ENCODE measurements around the gene VEGFD. TPM values are rescaled to one million over a fixed set of nuclear protein-coding genes. Genes with fewer than 3 reads are reported as not detected.

The VEGFD gene
- total RNA-seq, 1 donor from 2014 or later: 0.17 TPM

GRCh38 chrX:15299941-15300851, 84.0 kb downstream of the VEGFD start:
- peak; percentile 59 for DNase-seq

- DNase-seq: no peak
Measured at GRCh38 chrX:15298780-15299179, 85.4 kb downstream of the VEGFD start.

GRCh38 chrX:15298201-15298600, 86.0 kb downstream of the VEGFD start:
- peak; percentile 72 for DNase-seq

Other genes starting within 250 kb of the VEGFD start
- gene ASB9, start 114.3 kb downstream of the VEGFD start, total RNA-seq: 5.3 and 12.1 TPM in 2 replicates
- not detected in 2 replicates for gene ASB11, start 68.8 kb downstream of the VEGFD start, total RNA-seq
- 8.8 and 10.5 TPM in 2 replicates for gene PIGA, start 48.9 kb downstream of the VEGFD start, total RNA-seq
- gene PIR, start 108.9 kb upstream of the VEGFD start, total RNA-seq: 135 and 165 TPM in 2 replicates
- 208 and 253 TPM in 2 replicates for gene BMX, start 116.4 kb upstream of the VEGFD start, total RNA-seq
- under 0.01 TPM in 1 of 2 replicates, not detected in the other for gene ACE2, start 216.5 kb upstream of the VEGFD start, total RNA-seq